GM18870 (cell line): Measurements from ENCODE around the gene MRPL34.
A peak's percentile ranks its signal among the peaks of the same experiment; 100 is the strongest.

Source experiments
- ATAC-seq: cut with Tn5 transposase; IDR thresholded peaks from one replicate; pipeline ENCODE4 v1.9.1; 2021; ENCODE audit warnings: moderate library complexity; ENCODE audit not compliant: unreplicated experiment

Gene MRPL34

GRCh38 chr19:17309198-17309964 lies 3.7 kb downstream of the MRPL34 start, which contains the start of gene DDA1:
Gene DDA1 (plus strand): TSS chr19:17309563. CDS start chr19:17309655, 92 bp downstream.
- ATAC-seq, result peak; percentile 47

- ATAC-seq, result no peak
Measured at GRCh38 chr19:17309965-17310461, 4.3 kb downstream of the MRPL34 start.

- ATAC-seq, result no peak
Measured at GRCh38 chr19:17311455-17312188, 6.0 kb downstream of the MRPL34 start.

GRCh38 chr19:17312189-17313113 lies 6.8 kb downstream of the MRPL34 start:
- no peak for ATAC-seq

- no peak for ATAC-seq
Measured at GRCh38 chr19:17314007-17314593, 8.4 kb downstream of the MRPL34 start.

- ATAC-seq, result no peak
Measured at GRCh38 chr19:17318966-17319365, 13.3 kb downstream of the MRPL34 start.

- ATAC-seq, result no peak
Measured at GRCh38 chr19:17319473-17320238, 14.0 kb downstream of the MRPL34 start.

GRCh38 chr19:17320435-17320834 lies 14.8 kb downstream of the MRPL34 start:
- no peak for ATAC-seq

GRCh38 chr19:17321655-17322489 lies 16.2 kb downstream of the MRPL34 start:
- no peak for ATAC-seq

GRCh38 chr19:17322854-17323253 lies 17.2 kb downstream of the MRPL34 start:
- ATAC-seq, result no peak

GRCh38 chr19:17323300-17323963 lies 17.8 kb downstream of the MRPL34 start:
- ATAC-seq, result no peak

GRCh38 chr19:17323964-17324332 lies 18.3 kb downstream of the MRPL34 start:
- no peak for ATAC-seq

GRCh38 chr19:17324357-17325114 lies 18.9 kb downstream of the MRPL34 start:
- no peak for ATAC-seq

GRCh38 chr19:17325133-17325532 lies 19.5 kb downstream of the MRPL34 start:
- no peak for ATAC-seq

GRCh38 chr19:17325881-17326594 lies 20.4 kb downstream of the MRPL34 start:
- no peak for ATAC-seq

- ATAC-seq, result no peak
Measured at GRCh38 chr19:17326595-17326966, 20.9 kb downstream of the MRPL34 start.

- no peak for ATAC-seq
Measured at GRCh38 chr19:17327068-17327653, 21.5 kb downstream of the MRPL34 start.
